NCI-H2227 (cell line): Measurements from ENCODE around the gene MINK1.
A peak's percentile ranks its signal among the peaks of the same experiment; 100 is the strongest.
"Not testable (repeated sequence)": the region's sequence is repeated elsewhere in the genome, so short reads cannot be mapped to it uniquely, and the experiment has no call there.

Source experiments
- DNase-seq: peaks from one replicate; lab custom pipeline; 2025; ENCODE audit not compliant: unreplicated experiment; lab: John Stamatoyannopoulos, UW

Gene MINK1

GRCh38 chr17:4845118-4845517, 12.0 kb downstream of the MINK1 start:
- no peak for DNase-seq

- DNase-seq: no peak
These were observed 13.7 kb downstream of the MINK1 start for GRCh38 chr17:4846635-4847390.

- DNase-seq: no peak
These were observed 15.9 kb downstream of the MINK1 start for GRCh38 chr17:4849011-4849536.

DNA sequence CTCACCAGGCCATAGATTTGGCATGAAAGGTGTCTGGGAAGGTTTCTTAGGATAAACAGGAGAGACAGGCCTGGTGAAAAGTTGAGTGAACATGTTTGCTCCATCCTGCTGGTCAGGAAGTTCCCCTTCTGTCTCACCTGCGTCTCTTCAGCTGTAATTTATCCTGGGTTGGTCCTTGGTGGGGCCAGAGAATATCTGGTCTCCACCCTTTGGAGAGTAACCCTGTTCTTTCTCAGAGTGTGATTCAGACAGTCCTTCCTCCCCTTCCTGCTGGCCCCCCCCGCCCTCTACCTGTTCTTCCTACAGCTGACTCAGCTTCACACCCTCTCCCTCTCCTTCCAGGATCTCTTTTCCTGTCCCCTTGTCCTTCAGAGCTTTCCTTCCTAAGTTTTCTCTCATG, 17.1 kb downstream of the MINK1 start:
- no peak for DNase-seq

DNA sequence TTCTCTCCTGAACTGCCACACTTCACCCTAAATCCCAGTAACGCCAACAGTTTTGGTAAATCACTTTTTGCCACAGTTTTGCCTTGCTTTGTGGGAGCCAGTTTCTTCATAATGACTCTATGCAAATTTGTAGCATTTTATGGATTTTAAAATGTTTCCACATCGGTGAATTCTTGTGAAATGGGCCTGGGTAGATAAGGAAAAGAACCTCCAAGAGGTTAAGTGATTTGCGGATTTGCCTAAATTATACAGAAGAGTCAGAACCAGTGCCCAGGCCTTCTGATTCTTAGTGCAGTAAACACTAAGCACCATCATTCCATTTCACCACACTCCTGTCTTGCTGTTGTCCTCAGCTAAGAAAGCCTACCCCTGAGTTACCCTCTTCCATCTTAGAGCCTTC, 17.9 kb downstream of the MINK1 start:
- no peak for DNase-seq

- no peak for DNase-seq
These were observed 19.5 kb downstream of the MINK1 start for GRCh38 chr17:4852567-4853207.

GRCh38 chr17:4853208-4853671, 20.1 kb downstream of the MINK1 start:
- no peak for DNase-seq

DNA sequence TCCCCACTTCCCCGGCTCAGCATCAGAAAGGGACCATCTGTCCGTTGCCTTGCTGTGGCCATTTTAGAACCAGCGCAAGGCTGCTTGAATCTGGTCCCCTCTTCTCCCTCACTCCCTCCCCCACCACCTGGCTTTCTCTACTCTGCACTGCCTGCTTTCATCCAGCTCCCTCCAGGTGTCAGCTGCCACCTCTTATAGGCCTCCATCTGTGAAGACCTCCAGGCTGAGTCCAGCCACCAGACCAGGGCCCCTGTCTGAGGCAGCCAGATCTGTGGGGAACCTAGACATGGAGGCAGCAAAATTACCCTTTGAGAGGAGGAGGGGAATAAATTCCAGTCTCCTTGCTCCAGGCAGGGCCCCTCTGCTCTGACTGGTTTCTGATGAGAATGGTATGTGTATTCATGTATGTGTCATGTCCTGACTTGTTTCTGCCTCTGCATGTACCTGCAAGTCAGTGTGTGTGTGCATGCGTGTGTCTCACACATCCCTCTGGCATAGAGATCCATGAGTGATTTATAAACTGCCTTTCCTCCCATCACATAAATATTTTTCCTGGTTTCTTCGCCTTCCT, 21.1 kb downstream of the MINK1 start:
- peak; percentile 13 for DNase-seq

GRCh38 chr17:4856271-4856936, 23.3 kb downstream of the MINK1 start:
- DNase-seq: no peak

DNA sequence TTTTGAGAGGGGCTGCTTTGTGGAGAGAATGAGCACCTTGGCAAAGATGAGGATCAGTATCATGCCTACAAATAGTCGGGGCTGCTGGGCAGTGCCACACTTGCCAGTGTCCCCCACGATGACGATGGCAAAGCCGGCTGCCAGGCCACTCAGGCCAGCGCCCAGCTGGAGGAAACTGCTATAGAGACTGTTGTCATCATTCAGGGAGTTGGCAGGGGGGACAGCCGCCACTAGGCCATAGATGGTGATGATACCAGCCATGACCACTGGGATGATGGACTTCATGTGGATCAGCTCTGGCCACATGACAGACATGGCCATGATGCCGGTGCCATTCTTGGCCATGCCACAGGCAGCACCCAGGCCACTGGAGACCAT, 23.8 kb downstream of the MINK1 start:
- DNase-seq: no peak

DNA sequence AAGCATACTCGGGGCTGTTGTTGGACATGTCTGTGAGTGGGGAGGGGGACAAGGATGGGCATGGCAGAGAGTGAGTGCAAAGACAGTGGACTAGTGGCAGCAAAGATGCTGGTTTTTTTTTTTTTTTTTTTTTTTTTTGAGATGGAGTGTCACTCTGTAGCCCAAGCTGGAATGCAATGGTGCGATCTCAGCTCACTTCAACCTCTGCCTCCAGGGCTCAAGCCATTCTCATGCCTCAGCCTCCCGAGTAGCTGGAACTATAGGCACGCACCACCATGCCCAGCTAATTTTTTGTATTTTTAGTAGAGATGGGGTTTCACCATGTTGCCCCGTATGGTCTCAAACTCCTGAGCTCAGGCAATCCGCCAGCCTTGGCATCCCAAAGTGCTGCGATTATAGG, 24.2 kb downstream of the MINK1 start:
- not testable (repeated sequence) for DNase-seq

- DNase-seq: no peak
These were observed 25.1 kb downstream of the MINK1 start for GRCh38 chr17:4858068-4858881.

GRCh38 chr17:4858882-4859260, 25.7 kb downstream of the MINK1 start:
- DNase-seq: no peak

DNA sequence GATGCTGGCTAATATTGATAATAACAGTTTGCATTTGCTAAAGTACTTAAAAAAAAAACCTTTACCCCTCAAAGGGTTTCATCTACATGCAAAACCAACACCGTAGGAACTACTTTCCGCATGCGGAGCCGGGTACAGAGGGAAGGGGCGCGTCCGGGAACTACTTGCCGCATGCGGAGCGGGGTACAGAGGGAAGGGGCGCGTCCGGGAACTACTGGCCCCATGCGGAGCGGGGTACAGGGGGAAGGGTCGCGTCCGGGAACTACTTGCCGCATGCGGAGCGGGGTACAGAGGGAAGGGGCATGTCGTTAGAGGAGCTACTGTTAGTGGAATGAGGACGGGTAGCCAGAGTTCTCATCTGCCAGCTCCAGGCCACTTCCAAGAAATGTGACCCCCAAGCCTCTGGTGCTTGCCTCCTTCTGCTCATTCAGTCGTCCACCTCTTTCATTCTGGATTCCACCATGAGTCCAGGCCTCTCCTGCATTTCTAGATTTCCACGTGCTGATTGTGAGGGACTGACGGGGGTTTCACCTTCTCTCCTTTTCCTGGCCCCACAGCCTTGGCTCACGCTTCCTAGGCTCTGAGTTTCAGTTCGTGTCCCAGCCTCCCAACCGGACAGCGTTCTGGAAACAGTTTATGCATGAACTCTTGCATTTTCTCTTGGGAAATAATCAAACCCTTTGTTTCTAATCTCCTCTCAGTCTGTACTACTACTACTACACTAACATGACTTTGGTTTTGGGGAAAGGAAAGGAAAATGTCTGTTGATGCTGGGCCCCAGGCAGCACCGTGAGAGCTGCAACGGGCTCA, 26.9 kb downstream of the MINK1 start:
- no peak for DNase-seq

DNA sequence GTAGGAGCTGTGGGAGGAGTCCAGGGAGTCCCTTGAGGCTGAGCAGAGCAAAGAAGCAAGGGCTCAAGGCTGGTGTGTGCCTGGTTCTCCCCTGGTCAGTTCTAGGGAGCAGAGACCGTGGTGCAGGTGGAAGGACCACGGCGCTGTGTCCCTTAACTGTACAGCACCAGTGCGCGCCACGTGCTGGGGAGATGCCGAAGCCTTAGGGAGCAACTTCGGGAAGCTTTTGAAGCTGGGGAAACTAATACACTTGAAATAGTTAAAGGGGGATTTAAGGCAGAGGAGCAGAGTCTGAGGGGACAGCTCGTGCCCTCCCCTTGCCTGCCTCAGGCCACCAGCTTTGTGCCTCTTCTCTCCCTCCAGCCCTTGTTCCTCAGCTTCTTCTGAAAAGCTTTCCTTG, 27.5 kb downstream of the MINK1 start:
- DNase-seq: no peak

DNA sequence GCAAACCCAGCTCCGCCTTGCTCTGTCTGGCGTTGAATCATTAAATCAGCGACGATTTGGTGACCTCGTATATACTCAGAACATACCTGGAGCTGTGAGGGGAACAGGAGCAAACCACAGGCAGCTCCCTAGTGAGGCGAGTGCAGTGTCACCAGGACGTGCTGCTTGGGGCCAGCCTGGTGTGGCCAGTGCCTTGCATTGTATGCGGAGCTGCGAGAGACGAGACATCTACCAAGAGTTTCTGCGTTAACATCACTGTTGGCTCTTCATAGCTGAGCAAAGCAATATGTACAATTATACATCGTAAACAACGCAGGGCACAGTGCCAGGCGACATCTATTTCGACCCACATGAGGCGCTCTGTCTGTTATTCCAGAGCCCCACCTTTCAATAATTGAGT, 27.9 kb downstream of the MINK1 start:
- no peak for DNase-seq

DNA sequence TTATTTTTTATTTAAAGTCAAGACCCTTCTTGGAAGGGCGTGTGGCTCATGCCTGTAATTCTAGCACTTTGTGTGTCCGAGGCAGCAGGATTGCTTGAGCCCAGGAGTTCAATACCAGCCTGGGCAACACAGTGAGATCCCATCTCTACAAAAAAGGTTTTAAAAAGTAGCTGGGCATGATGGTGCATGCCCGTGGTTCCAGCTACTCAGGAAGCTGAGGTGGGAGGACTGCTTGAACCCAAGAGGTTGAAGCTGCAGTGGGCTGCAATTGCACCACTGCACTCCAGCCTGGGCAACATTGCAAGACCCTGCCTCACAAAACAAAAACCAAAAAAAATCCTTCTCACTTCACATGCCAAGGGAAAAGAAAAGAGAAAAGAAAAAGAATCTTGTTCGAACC, 29.6 kb downstream of the MINK1 start:
- no peak for DNase-seq

DNA sequence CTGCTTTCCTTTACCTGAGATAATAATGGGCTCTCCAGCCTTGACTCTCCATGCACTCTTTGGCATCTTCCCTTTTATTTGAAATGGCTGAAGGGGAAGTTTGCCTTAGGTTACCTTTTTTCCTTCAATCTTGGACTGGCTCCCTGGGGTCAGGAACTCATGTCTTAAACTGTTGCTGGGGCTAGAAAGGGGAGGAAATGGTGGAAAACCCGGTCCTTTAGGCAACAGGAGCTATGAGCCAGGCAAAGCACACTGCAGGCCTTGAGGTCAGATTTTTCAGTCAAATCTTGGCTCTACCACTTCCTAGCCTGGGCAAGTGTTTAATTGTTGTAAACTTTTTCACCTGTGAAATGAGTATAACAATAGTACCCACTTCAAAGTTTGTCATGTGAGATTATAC, 30.2 kb downstream of the MINK1 start:
- DNase-seq: no peak

DNA sequence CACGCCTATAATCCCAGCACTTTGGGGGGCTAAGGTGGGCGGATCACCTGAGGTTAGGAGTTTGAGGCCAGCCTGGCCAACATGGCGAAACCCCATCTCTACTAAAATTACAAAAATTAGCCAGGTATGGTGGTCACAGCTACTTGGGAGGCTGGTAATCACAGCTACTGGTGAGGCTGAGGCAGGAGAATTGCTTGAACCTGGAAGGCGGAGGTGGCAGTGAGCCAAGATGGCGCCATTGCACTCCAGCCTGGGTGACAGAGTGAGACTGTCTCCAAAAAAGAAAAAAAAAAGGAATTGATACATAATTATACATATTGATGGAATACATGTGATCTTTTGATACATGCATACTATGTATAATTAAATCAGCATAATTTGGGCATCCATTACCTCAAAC, 34.4 kb downstream of the MINK1 start:
- DNase-seq: not testable (repeated sequence)
